SK-N-SH treated with all-trans-retinoic acid at 6 μM for 48 hours (cell line): ENCODE data around the gene SESN3.

Experiments used
- ZC3H10 ChIP-seq: fragments of 250-450 bp; sonication (Bioruptor Pico); IDR thresholded peaks from 2 replicates; pipeline ENCODE4 v1.5.1; 2021; ENCODE audit warnings: mild to moderate bottlenecking, moderate library complexity
- ZNF70 ChIP-seq: fragments of 450-650 bp; formaldehyde crosslinking; IDR thresholded peaks from 2 replicates; pipeline ENCODE4 v1.5.0; 2020; ENCODE audit warnings: mild to moderate bottlenecking, moderate library complexity

DNA sequence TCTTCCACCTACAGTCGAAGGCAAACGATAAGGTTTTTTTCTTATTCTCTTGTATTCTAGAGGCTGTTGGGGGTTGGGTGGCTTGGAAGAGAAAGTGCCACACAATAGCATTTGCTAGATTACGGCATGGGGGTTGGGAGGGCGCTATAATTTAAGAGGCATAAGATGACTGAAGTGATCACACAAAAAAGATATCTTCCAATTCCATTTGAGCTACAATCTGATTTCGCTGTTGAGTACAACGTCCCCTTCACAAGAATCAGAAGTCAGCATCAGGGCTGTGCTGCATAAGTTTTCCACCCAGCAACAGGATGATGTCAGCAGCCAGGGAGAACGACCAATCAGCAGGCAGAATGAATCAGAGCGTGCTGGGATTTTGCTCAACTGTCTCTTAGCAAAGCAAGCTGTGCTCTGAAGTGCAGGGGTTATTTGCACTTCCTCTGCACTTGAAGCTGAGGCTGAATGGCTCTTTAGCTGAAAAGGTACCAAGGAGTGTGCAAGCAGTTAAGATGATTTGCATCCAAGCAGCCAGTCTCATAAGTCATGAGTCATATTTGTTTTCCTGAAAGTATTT, 23.2 kb upstream of the SESN3 start:
- TF ChIP-seq ZNF70 (no peak), ZC3H10 (no peak)
